A549 (cell line): ENCODE measurements around the gene LIN37.

ENCODE experiments used
- CEBPB ChIP-seq, 2 experiments: fragments of >200 bp in 1 of 2; sonication (Bioruptor Twin) in 1 of 2; formaldehyde crosslinking in 1 of 2; IDR thresholded peaks; 2 replicates each; pipeline ENCODE4 v1.6.1; 2012 to 2016
- EHF ChIP-seq: fragments of 250-450 bp; sonication (Bioruptor Pico); IDR thresholded peaks from 2 replicates; pipeline ENCODE4 v1.5.0; 2020; ENCODE audit warnings: mild to moderate bottlenecking
- HOXB13 ChIP-seq: fragments of 250-450 bp; sonication (Bioruptor Pico); IDR thresholded peaks from 2 replicates; pipeline ENCODE4 v1.5.0; 2020; ENCODE audit warnings: low read depth, mild to moderate bottlenecking, moderate library complexity
- HOXB5 ChIP-seq: fragments of 250-450 bp; sonication (Bioruptor Pico); IDR thresholded peaks from 2 replicates; pipeline ENCODE4 v1.5.0; 2020; ENCODE audit warnings: mild to moderate bottlenecking, moderate library complexity
- MAFK ChIP-seq: fragments of 450-650 bp; IDR thresholded peaks from 2 replicates; pipeline ENCODE4 v1.6.1; 2014; ENCODE audit not compliant: partially characterized antibody
- MYC ChIP-seq: IDR thresholded peaks from 2 replicates; pipeline ENCODE4 v1.6.1; 2012; ENCODE audit warnings: mild to moderate bottlenecking, inconsistent platforms, low read length, improper control_type of control experiment, borderline replicate concordance
- NFE2L2 ChIP-seq: fragments of 150-350 bp; conservative IDR thresholded peaks from 2 replicates; pipeline ENCODE4 v1.6.1; 2014; ENCODE audit warnings: low read length
- POLR2A ChIP-seq: IDR thresholded peaks from 2 replicates; pipeline ENCODE4 v1.6.1; 2012; ENCODE audit warnings: mild to moderate bottlenecking, low read length
- POLR2AphosphoS2 ChIP-seq: conservative IDR thresholded peaks from 2 replicates; pipeline ENCODE4 v1.6.1; 2012; ENCODE audit warnings: low read length, improper control_type of control experiment, inconsistent platforms
- RFX5 ChIP-seq: fragments of 450-650 bp; IDR thresholded peaks from 2 replicates; pipeline ENCODE4 v1.7.1; 2014; ENCODE audit warnings: antibody characterized with exemption, mild to moderate bottlenecking, moderate library complexity
- TF ChIP-seq, protein P1 (sequence below): fragments of >200 bp; sonication (Bioruptor Twin); formaldehyde crosslinking; IDR thresholded peaks from 3 replicates; pipeline ENCODE4 v1.5.1; 2016

DNA sequence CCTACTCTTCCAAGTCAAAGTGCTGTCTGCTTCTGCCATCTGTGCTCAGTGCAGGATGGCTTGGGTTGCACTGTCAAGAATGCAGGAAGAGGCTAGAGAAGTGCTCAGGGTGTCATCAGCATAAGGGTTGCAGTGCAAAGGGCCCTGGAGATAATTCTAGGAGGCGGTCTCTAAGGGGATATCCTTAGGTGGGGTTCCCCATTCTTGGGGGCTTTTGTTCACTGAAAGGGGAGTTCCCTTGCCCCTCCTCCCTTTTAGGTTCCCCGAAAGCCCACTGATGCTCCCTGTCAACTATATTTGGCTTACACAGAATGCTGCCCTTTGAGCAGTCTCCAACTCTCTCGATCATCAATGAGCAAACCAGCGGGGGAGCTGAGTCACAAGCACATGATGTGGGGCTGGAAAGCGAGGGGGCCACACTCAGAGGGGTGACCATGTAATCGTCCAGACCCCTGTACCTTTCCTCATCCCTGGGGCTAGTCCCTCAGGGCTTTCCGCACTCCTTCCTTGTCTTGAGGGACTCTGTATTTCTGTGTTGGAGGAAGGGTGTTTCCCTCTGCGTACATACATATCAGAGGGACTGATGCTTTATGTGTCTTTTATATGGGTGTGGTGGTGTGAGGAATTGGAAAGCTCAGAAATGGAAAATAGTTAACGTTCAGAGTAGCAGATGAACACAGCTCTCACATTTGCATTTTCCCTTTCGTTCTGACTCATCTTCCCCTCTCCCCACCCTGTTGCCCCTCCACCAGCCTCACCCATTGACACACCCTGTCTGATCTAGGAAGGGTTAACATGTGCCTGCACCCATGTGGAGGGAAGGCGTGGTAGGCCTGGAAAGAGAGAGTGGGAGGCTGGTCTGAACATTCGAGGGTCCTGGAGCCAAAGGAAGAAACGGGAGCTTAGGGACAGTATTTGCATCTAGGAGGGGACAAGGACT lies 37.3 kb upstream of the LIN37 start:
- TF ChIP-seq POLR2A (peak; percentile 24), HOXB13 (CRISPR knock-in tag) (no peak), RFX5 (no peak), HOXB5 (CRISPR knock-in tag) (no peak), CEBPB (IDR thresholded peaks at IDR 0.05) (no peak), POLR2AphosphoS2 (no peak), MYC (no peak), NFE2L2 (no peak), MAFK (no peak), EHF (CRISPR knock-in tag) (no peak)
- TF ChIP-seq, protein P1, sequence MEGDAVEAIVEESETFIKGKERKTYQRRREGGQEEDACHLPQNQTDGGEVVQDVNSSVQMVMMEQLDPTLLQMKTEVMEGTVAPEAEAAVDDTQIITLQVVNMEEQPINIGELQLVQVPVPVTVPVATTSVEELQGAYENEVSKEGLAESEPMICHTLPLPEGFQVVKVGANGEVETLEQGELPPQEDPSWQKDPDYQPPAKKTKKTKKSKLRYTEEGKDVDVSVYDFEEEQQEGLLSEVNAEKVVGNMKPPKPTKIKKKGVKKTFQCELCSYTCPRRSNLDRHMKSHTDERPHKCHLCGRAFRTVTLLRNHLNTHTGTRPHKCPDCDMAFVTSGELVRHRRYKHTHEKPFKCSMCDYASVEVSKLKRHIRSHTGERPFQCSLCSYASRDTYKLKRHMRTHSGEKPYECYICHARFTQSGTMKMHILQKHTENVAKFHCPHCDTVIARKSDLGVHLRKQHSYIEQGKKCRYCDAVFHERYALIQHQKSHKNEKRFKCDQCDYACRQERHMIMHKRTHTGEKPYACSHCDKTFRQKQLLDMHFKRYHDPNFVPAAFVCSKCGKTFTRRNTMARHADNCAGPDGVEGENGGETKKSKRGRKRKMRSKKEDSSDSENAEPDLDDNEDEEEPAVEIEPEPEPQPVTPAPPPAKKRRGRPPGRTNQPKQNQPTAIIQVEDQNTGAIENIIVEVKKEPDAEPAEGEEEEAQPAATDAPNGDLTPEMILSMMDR = no peak
